NOMO-1 treated with dmso at 0.1 percent for 144 hours (cell line): ENCODE results near the gene TMEM63B.
"Not testable (repeated sequence)": the region's sequence is repeated elsewhere in the genome, so short reads cannot be mapped to it uniquely, and the experiment has no call there.

Experiments
- DNase-seq: peaks from one replicate; lab custom pipeline; 2025; ENCODE audit not compliant: unreplicated experiment; lab: John Stamatoyannopoulos, UW

TMEM63B gene

GRCh38 chr6:44094403-44095242, 32.7 kb upstream of the TMEM63B start:
- DNase-seq: no peak

GRCh38 chr6:44095243-44095623, 32.1 kb upstream of the TMEM63B start:
- not testable (repeated sequence) for DNase-seq

DNA sequence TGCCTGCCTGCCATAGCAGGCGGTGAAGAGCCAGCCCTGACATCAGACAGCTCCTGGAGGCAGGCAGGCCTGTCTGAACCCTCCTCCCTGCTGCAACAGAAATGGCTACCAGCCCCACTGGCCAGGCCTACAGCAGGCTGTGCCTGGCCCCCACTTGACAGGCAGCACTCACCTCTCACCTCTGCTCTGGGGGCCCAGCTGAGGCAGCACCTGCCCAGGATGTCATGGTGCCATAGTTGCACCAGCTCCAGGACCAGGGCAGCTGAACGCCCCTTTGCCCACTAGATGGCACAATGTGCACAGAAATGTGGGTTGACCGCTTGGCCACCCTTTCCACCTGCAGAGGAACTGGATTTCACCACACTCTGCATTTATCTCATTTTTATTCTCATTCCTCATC, 30.7 kb upstream of the TMEM63B start:
- DNase-seq: peak; percentile 45

GRCh38 chr6:44097782-44098317, 29.5 kb upstream of the TMEM63B start:
- DNase-seq: no peak

GRCh38 chr6:44099192-44099591, 28.2 kb upstream of the TMEM63B start:
- DNase-seq: no peak

GRCh38 chr6:44100088-44100550, 27.2 kb upstream of the TMEM63B start:
- no peak for DNase-seq

GRCh38 chr6:44101832-44102231, 25.5 kb upstream of the TMEM63B start:
- no peak for DNase-seq

- no peak for DNase-seq
Observed at GRCh38 chr6:44102527-44102926, 24.8 kb upstream of the TMEM63B start.

DNA sequence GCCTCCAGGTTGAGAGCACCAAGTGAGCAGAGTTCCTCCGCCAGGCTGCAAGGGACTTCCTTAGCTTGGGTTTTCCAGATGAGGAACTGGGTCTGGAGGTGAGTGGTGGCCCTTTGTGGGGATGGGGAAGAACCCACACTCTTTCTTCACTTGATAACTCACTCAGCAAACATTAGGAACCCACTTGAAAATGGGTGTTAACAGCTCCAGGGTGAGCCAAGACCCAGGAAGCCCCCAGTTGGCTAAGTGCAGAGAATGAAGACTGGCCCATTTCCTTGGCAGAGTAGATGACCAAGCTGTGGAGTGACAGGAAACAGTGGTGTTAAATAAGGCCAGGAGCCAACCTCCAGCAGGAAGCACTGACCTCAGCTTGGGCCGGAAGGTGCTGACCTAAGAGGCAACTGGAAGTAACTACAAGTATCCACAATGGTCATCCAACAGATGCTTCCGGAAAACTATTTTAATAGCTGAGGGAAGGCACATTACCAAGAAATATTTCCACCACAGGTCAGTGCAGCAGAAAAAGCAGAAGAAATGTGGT, 22.8 kb upstream of the TMEM63B start:
- DNase-seq: no peak

GRCh38 chr6:44105146-44105545, 22.2 kb upstream of the TMEM63B start:
- DNase-seq: no peak

- no peak for DNase-seq
Observed at GRCh38 chr6:44105993-44106740, 21.2 kb upstream of the TMEM63B start.

DNA sequence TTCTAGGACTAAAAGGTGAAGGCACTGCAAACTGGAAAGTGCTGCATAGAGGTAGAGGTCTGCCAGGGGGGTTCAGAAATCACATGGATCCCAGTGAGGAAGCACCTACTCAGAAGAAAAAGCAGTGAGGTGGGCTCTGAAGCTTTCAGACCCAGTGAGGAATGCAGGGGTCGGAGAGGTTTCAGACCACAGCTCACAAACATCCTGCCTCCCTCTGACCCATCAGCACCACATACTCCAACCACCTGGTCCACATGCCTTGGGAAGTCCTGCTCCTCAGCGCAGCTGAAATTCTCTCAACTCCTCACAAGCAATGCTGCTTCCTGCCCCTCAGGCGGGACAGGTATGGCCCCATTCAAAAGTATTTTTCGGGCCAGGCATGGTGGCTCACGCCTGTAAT, 20.3 kb upstream of the TMEM63B start:
- DNase-seq: no peak

GRCh38 chr6:44108471-44108870, 18.9 kb upstream of the TMEM63B start:
- no peak for DNase-seq

DNA sequence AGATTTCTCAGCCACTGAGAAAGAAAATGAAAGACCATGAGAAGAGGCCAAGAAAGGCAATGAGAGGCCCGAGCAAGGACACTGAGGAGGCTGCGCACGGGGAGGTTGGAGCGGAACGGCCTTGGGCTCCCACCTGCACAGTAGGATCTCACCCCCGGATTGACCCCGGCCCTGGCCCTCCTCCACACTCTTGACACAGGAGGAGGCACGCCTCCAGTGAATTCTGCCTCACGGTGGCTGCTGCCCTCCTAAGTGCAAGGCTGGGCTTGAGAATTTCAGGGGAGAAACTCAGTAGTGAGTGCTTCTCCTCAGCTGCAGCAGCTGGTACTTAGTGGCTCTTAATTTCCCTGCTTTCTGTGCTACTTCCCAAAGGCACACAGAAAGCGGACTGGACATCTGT, 18.1 kb upstream of the TMEM63B start:
- DNase-seq: no peak

DNA sequence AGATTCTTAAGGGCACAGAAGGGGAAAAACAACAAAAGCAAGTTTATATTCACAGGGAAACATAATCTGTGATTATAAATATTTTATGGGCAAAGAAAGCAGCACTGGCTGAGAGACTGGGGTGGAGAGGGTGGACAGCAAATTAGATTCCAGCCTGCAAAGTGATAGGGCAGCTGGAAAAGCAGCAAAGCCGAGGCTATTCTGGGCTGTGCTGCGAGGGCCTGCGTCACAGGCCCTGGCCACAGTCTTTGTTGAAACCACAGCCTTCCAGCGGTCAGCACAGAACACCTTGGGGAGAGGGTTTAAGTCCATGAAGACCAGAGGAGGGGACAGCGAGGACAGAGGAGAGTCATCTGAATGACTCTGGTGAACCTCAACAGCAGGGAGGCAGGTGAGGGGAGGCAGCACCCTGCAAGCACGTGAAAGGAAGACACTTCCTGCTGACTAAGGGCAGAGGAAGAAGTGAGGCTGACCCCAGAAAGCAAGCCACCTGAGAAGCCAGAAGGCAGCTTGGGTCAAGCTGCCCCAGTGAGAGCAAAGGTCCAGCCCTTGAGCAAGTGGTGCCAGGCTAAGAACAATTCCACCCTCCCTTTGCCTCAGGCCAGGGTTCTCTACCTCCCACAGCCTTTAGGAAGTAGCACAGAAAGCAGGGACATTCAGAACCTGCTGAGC, 17.2 kb upstream of the TMEM63B start:
- DNase-seq: no peak

- DNase-seq: no peak
Observed at GRCh38 chr6:44110966-44111365, 16.4 kb upstream of the TMEM63B start.

DNA sequence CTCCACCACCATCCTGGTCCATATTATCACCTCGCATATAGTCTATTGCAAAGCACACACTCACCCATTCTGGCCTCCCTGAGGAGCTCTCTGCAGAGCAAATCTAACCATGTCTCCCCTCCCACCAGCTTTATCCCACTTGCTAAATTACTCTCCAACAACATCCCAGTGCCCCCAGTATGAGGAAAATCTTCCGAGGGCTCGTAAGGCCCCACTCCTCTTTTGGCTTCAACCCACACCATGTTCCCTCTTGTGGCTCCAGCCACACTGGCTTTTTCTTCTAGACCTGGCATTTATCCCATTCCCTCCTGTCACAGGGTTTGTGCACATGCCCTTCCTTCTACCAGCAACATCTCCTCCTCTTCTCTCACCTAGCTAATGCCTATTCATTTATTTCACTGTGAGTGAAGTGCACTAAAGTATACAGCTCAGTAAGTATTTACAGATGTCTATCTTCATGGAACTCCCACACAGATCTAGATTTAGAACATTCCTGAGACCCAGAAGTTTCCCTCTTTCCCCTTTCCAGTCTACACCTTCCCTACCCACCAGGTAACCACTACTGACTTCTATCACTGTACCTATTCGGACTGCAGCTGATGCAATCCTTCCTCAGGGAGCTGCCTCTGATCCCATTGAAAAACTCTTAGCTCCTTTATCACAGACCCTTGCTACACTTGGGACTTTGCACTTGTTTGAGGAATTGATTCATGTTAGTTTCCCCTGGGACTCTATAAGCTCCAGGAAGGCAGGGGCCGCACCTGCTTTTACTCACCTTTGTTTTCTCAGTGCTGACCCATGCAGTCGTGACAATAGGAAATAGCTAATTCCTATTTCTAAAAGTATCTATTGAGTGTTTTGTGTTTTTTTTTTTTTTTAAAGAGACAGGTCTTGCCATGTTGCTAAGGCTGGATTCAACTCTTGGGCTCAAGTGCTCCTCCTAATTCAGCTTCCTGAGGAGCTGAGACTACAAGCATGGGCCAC, 15.6 kb upstream of the TMEM63B start:
- no peak for DNase-seq

- no peak for DNase-seq
Observed at GRCh38 chr6:44113414-44113813, 13.9 kb upstream of the TMEM63B start.

DNA sequence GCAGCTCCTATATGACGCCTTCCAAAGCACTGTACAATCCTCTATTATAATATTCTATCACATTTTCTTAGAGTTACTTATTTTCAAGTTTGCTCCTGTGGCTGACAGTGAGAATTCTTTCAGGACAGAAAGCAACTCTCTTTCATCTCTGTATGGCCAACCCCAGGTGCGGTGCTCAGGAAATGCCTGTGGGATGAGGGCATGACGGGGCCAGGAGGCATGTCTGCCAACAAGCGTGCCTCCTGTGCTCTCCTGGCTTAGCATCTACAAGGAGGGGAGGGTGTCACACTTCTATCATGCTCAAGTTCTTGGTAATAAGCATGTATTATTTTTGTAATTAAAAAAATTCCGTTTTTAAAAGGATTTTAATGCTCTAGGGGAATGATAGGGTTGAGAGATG, 11.5 kb upstream of the TMEM63B start:
- no peak for DNase-seq
